IPS-18c (cell line): ENCODE results near the gene HPS1.

ENCODE experiments used
- H3K4me3 ChIP-seq: 2 replicates; pipeline ENCODE4 v1.7.0; 2013; ENCODE audit warnings: low read depth, mild to moderate bottlenecking, low read length, moderate library complexity; ENCODE audit not compliant: insufficient read depth
- H3K9me3 ChIP-seq: one replicate; pipeline ENCODE4 v1.6.1; 2013; ENCODE audit warnings: mild to moderate bottlenecking, low read length, moderate library complexity; ENCODE audit not compliant: control insufficient read depth, insufficient read depth

The HPS1 gene

DNA sequence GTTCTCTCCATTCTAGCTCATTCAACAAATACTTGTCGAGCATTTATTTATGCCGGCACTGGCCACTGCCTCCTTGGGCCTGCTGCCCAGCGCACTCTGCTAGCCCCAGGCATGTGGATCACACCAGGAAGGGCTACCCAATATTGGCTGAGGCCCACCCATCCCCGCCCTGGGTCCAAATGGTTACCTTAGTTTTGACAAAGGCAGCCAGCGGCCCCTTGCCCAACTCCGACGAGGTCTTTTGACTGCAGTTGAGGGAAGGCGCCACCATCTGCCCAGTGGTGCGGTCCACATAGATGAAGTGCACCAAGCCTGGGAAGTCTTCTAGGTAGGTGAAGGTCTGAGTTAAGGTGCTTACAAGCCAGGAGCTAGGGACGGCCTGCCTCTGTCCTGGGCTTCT is 24.6 kb downstream of the HPS1 start:
- Histone ChIP-seq H3K4me3 (no peak overlapping the region), H3K9me3 (no peaks in the 10 kb centered on the region)

DNA sequence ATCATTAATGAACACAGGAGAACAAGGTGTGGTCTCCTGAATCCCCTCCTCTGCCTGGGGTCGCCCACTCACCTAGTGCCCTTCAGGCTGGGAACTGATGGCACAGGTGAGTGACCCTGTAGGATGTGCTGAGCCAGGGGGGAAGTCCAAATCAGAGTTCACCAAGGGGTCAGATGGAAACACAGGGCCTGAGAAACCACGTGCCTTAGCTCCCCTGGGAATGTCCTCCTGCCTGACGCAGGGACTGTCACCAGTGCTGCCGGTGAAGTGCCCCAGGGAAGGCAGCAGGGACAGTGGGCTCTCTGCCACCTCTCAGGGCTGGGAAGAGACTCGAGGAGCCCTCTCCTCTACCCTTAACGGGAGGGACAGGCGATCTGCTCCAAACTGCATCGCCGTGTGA is 25.9 kb downstream of the HPS1 start:
- H3K4me3 ChIP-seq = no peak overlapping the region
- H3K9me3 ChIP-seq = no peaks in the 10 kb centered on the region

DNA sequence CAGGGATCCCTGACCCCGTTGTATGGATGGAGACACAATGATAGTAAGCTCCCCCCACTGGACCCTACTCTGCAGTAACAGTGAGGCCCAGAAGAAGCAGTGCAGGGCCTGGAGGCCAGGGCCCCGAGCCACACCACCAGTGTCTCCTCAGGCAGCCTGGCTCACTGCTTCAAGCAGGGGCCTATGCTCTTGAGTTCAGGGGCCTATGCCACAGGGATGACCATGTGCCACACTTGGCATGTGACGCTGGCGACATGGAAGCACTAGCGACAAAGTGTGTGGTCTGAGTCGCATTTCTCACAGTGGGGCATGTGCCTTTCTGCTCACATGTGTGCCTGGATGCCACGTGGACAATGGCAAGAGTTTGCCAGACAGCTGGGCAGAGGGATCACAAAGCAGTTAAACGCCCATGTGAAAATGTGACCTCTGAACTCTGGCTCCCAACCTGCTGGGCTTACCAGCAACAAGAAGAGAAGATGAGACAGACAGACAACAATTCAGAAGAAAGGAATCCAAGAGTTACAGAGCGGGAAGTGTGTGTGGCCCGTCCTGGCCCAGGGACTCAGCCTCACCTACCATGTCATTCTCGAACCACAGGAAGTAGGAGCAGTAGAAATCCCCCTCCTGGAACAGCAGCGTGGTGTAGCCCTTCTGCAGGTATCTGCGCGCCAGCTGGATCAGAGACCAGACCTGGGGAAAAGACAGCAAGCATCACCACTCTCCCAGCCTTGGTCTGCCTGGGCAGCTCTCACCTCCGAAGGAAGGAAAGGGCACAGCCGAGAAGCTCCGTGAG is 27.1 kb downstream of the HPS1 start:
- Histone ChIP-seq H3K9me3 (no peaks in the 10 kb centered on the region), H3K4me3 (no peak overlapping the region)

DNA sequence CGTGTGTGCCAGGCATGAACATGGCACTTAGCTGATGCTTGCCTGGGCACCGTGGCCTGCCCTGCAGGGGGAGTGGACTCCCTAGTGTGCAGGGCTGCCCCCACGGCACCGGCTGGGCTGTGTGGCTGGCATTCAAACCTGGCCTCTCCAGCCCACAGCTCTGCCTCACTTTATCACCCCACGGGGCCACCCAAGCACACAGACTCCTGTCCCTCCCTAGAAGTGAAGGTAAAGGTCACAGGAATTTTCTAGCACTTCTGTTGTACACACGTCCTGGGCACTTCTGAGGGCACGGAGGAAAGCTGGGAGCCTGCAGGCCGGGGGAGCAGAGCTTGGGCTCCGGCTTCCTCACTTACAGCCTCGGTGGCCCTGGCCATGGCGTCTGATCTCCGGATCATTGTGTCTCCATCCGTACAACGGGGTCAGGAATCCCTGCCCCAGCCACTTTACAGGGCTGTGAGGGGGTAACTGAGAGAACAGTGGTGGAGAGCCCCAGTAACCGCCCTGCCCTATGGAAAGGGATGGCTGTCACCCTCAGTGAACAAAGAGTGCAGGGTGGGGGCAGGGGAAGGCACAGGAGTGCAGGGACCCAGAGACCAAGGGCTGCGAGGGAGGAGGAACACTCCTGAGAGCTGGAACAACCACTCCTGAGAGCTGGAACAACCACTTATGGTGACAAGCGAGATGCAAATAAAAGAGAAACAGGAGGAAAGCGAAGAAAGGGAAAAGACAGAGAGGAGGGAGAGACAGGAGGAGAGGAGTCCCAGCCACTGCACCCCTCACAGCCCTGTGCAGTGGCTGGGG is 27.9 kb downstream of the HPS1 start:
- Histone ChIP-seq H3K9me3 (no peaks in the 10 kb centered on the region), H3K4me3 (no peak overlapping the region)

DNA sequence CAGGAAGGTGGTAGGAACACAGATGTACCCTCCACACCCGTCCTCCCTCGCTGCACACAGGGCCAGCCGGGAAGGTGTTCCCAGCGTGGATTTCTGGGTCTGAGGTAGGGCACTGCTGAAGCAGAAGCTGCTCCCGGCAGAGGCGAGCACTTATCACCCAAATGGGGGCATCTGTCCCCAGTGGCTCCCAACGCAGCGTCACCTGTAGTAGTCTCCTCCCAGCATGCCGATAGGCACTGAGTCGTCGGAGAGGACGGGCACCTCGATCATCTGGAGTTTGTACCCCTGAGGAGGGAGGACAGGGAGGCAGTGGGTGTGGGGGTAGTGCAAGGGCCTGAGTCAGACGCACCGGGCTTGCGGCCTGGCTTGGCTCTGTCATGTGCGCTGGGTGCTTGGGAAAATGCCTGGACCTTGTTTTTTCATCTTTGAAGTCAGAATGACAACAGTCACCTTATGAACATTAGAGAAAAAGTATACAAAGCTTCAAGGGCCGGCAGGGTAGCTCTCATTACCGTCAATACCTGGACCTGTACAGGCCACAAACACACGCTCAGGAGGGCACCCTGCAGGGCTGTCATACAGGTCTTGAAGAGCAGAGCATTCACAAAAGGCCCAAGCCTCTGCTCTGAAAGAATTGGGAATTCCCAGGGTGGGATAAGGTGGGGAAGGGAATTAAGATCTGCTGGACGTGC is 28.6 kb downstream of the HPS1 start:
- H3K9me3 ChIP-seq = no peaks in the 10 kb centered on the region
- no peak overlapping the region for H3K4me3 ChIP-seq

DNA sequence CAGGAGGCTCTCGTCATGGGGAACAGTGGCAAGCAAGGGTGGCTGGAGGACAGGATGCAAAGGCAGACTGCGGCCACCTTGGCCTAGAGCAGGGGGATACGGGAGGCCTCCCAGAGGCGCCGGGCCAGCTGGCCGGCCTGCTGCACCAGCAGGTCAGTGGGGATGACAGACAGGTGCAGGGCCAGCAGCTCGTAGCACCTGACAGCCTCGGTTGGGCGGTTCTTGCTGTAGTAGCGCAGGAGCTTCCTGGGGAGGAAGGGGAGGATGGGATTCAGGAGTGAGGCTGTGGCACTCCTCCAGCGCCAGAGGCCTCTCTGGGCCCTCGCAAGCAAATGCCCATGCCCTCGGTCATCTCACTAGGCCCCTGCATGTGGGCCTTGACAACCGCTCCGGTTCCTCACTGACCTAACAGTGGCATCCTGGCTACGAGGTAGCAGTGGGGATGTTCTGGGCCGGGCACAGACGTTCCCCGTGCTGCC is 29.2 kb downstream of the HPS1 start:
- Histone ChIP-seq H3K9me3 (no peaks in the 10 kb centered on the region), H3K4me3 (no peak overlapping the region)

DNA sequence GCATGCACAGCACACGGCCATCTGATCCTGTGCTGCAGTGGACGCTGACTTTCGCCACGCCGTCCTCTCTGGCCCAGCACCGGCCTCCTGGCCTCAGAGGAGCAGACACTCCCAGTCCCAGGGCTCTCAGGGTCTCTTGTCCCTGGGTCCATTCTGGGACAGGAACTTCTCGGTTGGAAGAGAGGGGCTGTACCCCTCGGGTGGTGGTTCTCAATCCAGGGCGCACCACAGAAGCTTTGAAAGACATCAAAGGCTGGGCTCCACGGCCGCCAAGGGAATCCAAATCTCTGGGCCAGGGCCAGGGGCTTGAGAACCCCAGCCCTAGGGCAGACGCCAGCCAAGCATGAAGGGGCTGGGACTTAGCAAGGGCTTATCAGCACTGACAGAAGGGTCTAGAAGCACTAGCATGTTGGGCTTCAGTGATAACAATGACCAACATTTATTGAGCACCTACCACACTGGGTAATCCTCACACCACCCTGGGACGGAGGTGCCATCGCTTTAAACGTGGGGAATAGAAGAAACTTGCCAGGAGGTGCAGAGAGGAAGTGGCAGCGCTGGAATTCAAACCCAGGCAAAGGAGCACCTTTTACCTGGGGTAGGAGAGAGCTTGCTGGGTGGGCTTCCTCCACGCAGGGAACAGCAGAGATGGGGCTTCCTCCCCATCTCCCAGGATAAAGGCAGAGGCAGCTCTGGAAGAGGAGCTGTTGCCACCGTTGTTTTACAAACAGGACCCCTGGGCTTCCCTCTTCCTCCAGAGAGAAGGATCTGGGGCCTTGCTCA is 29.9 kb downstream of the HPS1 start:
- Histone ChIP-seq H3K4me3 (no peak overlapping the region), H3K9me3 (no peaks in the 10 kb centered on the region)

DNA sequence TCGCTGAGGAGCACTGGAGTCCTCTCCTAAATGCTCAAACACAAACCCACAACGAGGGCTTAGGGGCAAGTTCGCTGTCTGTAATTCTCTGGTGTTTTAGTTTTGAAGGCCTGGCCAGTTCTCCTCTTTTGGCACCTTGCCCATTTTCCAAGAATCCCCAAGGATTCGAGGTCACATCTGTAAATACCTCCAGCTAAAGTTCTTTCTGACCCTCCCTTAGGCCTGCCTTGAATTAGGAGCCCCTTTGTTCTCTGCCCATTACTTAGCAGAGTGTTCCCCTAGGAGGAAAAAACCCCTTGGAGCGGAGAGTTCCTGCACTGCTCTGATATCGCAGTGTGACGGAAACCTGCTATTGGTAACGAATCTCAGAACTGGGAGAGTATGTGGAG is 31.0 kb downstream of the HPS1 start:
- Histone ChIP-seq H3K4me3 (no peak overlapping the region), H3K9me3 (no peaks in the 10 kb centered on the region)

DNA sequence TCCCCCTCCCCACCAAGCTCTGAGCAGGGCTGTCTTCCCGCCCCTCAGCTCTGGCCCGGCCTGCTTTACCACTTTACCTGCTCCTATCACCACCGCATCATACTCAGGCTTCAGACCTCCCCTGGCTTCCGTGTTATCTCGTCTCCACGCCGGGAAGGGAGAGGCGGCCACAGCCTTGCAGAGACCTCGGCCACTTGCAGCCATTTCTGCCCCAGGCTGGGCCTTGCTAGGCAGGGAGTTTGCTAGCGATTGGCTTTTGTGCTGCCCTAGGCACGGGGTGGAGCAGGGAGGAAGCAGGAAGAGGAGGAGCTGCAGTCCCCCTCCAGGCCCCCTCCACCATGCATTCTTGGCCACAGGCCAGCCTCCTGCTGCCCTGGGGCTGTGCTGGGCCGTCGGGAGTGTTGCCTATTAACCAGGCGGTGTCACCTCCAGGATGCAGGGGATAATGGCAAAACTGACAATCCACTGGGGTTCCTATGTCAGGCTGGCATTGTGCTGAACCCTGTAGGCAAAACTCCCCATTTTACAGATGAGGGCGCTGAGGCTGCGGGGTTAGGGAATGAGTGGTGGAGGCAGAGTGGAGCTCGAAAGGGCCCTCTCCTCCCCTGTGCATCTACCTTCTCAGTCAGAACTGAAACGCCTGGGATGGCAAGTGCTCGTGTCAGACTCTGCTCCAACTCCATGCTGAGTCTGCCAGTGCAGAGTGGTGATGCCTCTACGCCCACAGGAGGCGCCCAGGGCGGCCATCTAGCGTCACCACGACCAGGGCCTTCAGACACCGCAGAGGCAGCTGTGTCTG is 31.6 kb downstream of the HPS1 start, which contains the start of gene PYROXD2:
Gene PYROXD2 (minus strand): TSS at position 251 of the 799 bp plus-strand sequence. CDS start 47 bp downstream, at position 204.
- H3K4me3 ChIP-seq = peak within 1 kb of the TSS; percentile 55

DNA sequence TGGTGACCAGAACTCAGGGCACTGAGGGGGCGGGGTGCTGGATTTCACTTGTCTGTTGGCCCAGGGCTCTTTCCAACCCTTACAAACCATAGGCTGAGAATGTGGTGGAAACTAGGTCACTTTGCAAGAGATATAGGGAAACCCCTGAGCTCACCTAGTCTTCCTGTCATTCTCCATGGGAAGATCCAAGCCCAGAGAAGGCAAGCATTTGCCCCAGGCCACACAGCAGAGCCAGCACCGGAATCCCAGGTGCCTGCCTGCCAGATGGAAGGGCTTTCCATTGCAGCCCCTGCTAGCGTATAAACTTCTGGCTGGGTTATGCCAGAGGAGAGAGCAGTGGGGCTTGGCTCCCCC is 32.2 kb downstream of the HPS1 start:
- H3K4me3 ChIP-seq = peak overlapping the region; percentile 55
- no peaks in the 10 kb centered on the region for H3K9me3 ChIP-seq

More for the DNA sequence above, 31.6 kb downstream of the HPS1 start, which contains the start of gene PYROXD2:
- no peaks in the 10 kb centered on the region for H3K9me3 ChIP-seq

DNA sequence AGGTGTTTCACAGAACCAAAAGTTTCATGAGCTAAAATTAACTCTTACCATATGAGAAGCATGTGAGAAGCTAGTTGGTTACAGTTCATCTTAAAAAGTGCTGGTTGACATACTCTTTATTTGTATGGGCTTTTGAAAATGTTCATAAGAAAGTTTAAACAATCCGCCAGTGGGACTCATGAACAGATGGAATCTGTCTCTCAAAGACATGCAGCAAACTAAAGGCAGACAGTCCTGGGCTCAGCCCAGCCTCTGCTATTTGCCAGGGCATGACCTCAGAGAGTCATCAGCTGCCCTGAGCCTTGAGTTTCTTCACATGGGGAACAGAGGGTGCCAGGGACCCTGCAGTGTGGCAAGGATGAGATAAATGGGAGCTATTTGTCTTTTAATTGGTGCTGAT is 35.0 kb downstream of the HPS1 start:
- Histone ChIP-seq H3K4me3 (no peak overlapping the region), H3K9me3 (no peaks in the 10 kb centered on the region)

DNA sequence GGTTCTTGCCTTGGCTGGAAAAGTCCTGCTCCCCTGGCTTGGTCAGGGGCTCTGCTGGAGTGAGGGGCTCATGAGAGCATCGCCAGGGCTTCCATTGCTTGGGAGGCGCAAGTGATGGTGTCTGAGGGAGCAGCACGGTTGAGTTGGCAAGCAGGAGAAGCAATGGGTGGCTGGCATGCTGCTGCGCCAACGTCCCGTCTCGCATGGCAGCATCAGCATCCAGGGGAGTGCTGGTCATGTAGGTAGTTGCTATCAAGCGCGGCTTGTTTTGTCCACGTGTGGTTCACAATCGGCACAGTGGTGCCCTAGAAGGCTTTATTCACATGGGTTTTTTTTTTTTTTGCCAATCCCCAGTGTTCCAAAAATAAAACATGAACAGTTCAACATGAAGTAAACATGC is 35.6 kb downstream of the HPS1 start:
- no peak overlapping the region for H3K4me3 ChIP-seq
- no peaks in the 10 kb centered on the region for H3K9me3 ChIP-seq

DNA sequence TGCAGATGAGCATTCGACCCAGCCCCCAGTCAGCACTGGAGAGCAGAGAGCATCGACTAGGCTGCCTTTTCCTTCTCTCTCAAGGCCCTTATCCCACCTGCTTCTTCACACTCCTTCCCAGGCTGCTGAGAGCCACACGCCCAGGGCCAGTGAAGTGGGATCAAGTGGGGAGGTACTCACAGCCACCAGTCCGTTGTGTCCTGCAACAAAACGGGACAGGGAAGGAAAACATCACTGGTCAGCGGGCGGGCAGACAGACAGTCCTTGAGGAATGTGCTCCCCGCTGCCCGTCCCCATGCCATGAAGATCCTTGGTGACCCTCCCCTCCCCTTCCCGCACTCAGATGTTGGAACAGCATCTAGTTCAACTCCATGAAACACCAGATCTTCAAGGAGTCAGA is 36.0 kb downstream of the HPS1 start:
- H3K9me3 ChIP-seq = no peaks in the 10 kb centered on the region
- H3K4me3 ChIP-seq = no peak overlapping the region

DNA sequence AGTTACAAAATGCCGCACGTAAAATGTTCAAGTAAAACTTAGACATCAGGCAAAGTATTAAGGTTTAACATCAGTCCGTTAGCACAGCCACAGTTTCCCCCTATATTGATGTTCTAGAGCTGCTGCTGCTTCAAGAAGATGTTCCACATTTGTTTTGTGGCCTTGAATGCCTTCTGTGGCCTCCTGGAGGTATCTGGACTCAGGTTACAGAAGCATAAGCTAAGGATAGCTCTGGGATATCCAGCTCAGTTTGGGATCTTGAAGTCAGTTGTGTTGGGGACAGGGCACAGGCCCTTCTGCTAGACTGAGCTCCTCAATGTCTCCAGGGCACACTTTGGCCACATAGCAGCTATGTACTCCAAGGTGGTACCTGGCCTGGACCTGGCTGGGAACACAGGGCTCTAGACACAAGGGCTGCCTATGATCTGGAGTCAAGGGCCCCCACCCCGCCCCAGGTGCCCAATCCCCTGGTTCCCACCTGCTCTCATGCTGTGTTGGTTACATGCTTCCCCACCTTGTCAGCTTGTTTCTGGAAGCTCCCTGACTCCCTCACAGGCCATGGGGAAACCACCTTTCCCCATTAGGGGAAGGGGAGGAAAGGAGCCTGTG is 36.5 kb downstream of the HPS1 start:
- H3K9me3 ChIP-seq = no peaks in the 10 kb centered on the region
- no peak overlapping the region for H3K4me3 ChIP-seq

DNA sequence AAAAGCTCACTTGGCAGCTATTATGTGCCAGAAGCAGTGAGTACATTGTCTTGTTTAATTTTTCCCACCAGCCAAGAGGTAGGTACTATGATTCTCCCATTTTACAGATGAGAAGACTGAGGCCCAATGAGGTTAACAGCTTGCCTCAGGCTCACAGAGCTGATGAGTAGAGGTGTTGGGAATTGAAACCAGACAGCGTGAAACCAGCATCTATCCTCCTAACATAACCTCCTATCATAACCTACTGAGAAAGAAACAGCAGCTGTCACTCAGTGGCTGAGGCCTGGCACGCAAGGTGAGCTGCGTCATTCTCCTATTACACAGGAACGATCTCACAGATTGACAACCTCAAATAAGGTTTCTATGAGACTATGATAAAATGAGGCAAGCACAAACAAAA is 37.9 kb downstream of the HPS1 start:
- no peaks in the 10 kb centered on the region for H3K9me3 ChIP-seq
- no peak overlapping the region for H3K4me3 ChIP-seq

DNA sequence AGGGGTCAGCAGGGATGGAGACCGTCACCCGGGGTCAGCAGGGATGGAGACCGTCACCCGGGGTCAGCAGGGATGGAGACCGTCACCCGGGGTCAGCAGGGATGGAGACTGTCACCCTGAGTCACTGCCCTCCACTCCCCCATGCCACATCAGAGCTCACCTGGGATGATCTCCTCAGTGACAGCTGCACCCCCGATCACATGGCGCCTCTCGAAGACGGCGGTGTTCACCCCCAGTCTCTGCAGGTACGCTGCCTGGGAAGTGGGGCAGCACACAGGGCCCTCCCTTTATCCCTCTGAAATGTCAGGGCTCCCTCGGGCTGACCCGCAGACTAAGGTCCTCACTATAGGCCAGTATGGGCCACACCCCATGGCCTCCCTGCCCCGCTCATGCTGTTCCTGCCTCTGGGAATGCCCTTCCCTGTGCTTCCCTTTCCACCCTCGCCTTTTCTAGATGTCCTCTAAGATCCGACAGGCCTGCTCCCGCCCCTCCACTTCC is 38.9 kb downstream of the HPS1 start:
- no peak overlapping the region for H3K4me3 ChIP-seq
- H3K9me3 ChIP-seq = no peaks in the 10 kb centered on the region
